CD4-positive, alpha-beta T cell treated with Interleukin-1 beta for 1 hour (primary cell): ENCODE results near the gene PPP4C.

Source experiments
- DNase-seq, 2 donors: peaks; one replicate each; pipeline ENCODE4 v3.0.0-alpha.2; 2020 to 2022

Gene PPP4C

DNA sequence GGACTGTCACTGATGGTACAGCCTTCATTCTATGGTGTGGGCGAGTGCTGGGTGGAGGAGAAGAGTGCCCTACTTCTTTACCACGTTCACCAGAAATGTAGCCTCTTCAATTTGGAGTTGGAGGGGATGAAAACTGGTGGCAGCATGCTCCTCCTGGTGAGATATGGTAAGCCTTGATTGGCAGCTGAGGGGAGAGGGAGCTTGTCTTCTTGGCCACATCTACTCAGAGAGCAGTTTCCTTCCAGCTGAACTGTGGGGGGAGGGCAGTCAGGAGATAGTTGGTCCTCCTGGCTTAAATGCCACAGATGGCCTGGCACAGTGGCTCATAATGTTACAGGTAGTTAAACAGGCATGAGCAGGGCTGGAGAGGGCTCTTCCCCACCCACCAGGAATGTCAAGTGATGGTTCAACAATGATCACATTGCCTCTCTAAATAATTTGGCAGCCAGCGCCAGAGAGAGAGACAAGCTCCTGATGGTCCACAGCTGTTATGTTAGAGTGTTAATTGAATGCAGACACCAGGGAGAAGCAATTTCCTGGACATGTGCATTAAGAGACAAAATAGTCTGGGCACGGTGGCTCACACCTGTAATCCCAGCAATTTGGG, 56.2 kb downstream of the PPP4C start:
- DNase-seq: no peak

DNA sequence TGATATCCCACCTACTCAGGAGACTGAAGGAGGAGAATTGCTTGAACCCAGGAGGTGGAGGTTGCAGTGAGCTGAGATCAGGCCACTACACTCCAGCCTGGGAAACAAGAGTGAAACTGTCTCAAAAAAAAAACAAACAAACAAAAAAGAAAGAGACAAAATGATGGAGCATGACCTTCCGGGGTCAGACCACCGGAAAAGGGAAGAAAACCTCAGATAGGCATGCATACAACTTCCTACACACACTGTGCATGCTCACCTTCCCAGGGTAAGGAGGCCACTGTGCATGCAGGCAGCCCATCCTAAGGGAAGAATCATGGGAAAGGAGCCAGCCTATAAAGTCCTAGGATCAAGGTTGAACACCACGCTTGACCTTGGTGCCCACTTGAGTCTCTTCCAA, 56.8 kb downstream of the PPP4C start:
- no peak for DNase-seq
